PC-9 (cell line): Measurements from ENCODE around the gene FAXDC2.

Experiments used
- CTCF ChIP-seq: fragments of 200-600 bp; sonication (generic); conservative IDR thresholded peaks from 2 replicates; pipeline ENCODE4 v1.6.1; 2017; ENCODE audit warnings: mixed run types, antibody characterized with exemption, mild to moderate bottlenecking, moderate library complexity
- EZH2 ChIP-seq: fragments of 200-600 bp; sonication (generic); IDR thresholded peaks from 2 replicates; pipeline ENCODE4 v1.8.0; 2017; ENCODE audit warnings: antibody characterized with exemption, low read depth

- no peak for TF ChIP-seq CTCF
- TF ChIP-seq EZH2: no peak
These were observed 9.7 kb downstream of the FAXDC2 start for GRCh38 chr5:154840435-154841272.
